NCI-H345 treated with DMSO at 0.1 percent for 48 hours (cell line): Measurements from ENCODE around the gene PPP2R5D.
A peak's percentile ranks its signal among the peaks of the same experiment; 100 is the strongest.

ENCODE experiments used
- DNase-seq: peaks from one replicate; lab custom pipeline; 2025; ENCODE audit not compliant: unreplicated experiment; lab: John Stamatoyannopoulos, UW

PPP2R5D gene

DNA sequence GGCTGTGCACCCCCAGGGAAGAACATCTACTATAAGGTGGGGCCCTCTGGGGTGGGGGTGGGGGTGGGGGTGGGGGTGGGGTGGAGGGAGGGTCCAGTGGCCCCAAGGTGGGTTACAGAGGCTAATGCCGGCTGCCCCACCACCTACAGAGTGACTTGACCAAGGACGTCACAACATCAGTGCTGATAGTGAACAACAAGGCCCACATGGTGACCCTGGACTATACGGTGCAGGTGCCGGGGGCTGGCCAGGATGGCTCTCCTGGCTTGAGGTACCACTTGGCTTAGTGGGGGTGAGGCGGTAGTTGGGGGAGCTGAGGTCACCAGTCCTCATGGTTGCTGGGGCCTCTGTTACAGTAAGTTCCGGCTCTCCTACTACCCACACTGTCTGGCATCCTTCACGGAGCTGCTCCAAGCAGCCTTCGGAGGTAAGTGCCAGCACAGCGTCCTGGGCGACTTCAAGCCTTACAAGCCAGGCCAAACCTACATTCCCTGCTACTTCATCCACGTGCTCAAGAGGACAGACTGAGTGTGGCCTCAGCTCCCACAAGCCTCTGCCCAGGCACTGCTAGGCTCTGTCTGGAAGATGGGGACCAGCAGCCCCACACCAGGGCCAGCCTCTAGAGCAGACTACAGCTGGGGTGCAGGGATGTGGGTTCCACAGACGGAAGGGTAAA is 21.1 kb upstream of the PPP2R5D start:
- DNase-seq, result no peak

- no peak for DNase-seq
Measured at GRCh38 chr6:42963855-42964605, 20.3 kb upstream of the PPP2R5D start.

- no peak for DNase-seq
Measured at GRCh38 chr6:42966571-42966970, 17.8 kb upstream of the PPP2R5D start.

DNA sequence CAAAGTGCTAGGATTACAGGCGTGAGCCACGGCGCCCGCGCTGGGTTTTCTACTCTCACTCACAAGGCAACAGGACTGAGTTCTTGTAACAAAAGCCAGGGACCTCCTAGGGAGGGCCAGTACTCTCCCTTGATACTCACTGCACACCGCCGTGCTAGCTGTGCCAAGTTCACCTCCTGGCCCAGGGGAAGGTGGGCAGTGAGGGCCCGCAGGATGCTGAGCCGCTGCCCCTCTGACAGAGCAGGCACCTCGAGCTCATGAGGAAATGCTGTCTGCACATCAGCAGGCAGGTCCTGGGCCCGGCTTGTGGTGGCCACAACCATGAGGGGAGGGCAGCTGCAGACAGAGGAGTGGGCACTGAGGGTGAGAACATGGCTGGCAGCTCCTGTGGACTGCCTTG is 17.1 kb upstream of the PPP2R5D start:
- no peak for DNase-seq

- no peak for DNase-seq
Measured at GRCh38 chr6:42968126-42968701, 16.2 kb upstream of the PPP2R5D start.

GRCh38 chr6:42968783-42969182 is 15.6 kb upstream of the PPP2R5D start:
- no peak for DNase-seq

DNA sequence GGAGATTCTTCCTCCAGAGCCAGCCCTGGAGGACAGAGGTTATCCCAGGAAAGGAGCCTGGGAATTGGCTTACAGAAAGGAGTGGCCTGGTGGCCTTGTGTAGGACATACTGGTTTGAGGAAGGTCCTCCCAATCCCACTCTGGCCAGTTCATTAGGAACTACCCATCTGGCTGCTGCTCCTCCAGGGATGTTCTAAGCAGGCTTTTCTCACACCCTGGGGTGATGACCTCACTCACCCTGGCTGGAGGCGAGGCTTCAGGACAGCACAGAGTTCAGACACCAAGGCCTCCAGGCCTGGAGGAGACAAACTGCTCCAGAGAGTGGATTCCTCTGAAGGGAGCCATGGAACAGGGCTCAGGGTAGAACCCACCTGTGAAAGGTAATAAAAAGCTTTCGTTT is 14.9 kb upstream of the PPP2R5D start:
- no peak for DNase-seq

GRCh38 chr6:42969934-42970333 is 14.4 kb upstream of the PPP2R5D start:
- DNase-seq, result no peak

- no peak for DNase-seq
Measured at GRCh38 chr6:42970871-42971612, 13.3 kb upstream of the PPP2R5D start.

GRCh38 chr6:42971746-42972327 is 12.5 kb upstream of the PPP2R5D start:
- no peak for DNase-seq

DNA sequence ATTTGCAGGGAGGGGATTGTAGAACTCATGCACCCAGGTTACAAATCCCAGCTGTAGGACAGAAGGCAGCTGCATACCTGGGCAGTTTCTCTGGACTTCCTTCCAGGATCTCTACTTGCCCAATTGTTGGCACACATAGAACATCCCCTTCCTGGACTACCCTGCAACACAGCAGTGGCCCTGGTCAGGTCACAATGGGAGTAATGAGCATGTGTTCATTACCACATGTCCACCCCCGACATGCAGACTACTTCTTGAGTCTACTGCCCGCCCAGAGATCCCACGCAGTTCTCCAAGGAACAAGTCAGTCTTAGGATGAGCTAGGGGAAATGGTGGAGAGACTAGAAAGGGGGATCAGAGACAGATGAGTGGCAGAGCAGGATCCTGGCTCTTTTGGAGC is 10.4 kb upstream of the PPP2R5D start:
- no peak for DNase-seq

DNA sequence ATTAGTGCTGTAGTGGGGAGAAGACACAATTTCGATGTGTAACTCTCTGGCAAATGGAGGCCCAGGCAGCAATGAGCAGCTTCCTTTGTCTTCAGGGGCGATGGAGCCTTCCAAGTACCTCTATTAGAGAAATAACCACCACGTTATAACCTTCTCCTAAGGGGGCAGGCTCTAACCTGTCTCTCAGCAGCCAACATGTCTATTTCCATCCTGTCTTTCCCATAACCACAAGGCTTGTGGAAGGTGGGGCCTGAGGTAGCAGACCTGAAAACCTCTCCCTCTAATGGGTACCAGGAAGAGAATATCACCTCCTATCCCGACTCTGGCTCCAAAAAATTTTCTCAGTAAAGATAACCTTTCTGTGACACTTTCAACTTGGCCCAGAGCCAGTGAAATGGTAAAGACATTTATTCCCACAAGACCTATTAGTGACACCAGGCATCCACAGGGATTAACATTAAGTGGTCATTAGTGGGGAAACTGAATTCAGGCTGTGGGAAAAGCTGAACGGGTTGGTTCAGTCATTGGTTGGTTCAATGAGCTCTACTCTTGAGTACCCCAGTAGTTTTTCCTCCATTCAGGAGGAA is 9.4 kb upstream of the PPP2R5D start:
- DNase-seq, result no peak

- no peak for DNase-seq
Measured at GRCh38 chr6:42978487-42978838, 5.9 kb upstream of the PPP2R5D start.

GRCh38 chr6:42978839-42979522 is 5.4 kb upstream of the PPP2R5D start, which contains the start of gene PEX6:
PEX6 (minus strand) TSS chr6:42979181; CDS start chr6:42979150, 31 bp downstream.
- DNase-seq, result peak; percentile 74

- DNase-seq, result no peak
Measured at GRCh38 chr6:42979523-42980177, 4.7 kb upstream of the PPP2R5D start.

DNA sequence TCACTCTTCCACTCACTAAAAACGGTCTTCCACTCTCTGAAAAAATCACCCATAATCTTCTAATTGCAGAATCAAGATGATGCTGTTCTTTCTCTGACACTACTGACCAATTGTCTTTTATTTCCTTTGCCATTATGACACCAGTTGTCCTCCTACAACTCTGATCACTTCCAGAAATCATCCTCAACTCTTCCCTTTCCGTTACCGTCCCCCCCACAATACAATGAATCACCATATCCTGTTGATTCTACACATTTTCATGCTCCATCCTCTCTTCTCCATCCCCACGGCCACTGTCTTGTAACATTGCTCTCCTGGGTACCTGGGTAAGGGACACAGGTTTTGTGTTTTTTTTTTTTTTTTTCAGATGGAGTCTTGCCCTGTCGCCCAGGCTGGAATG is 2.5 kb upstream of the PPP2R5D start:
- no peak for DNase-seq

GRCh38 chr6:42984924-42985475 is 630 bp downstream of the PPP2R5D start:
- DNase-seq, result no peak

DNA sequence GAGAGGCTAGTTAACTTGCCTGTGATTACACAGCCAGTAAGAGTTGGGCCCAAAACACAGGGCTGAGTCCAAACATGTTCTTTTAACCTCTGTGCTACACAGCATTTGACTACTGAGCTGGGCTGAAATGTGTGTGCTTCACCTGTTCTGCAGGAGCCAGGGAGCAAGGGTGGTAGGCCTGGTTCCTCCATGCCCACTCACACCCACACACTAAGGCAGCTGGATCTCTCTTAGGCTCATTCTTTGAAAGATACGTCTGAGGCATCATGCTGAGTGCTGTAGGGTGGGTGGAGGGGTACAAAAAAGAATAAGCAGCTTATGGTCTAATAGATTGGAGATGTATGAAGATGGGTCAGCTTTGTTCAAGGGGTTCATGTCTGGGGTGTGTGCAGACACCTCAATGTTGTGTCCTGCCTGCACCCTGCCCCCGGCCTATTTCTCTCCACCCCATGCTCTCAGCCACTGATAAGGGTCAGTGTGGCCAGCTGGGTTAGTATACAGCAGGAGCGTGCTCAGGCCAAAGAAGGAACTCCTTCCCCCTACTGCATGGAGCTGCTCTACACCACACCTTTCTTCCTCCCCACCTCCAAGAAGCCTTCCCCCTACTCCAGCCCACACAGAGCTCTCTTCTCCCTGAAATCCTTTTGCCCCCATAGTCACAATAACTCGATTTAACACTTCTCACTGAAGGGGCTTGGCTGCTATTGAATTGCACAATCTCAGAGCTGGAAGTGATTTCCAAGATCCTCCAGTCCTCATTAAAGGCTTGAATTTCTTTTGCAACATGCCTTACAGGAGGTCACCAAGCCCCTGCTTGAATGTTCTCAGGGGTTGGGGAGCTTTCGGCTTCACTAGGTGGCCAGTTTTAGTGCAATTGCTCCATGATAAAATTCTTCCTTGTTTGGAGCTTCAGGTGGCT is 3.4 kb downstream of the PPP2R5D start:
- no peak for DNase-seq
